Endothelial cell of umbilical vein (primary cell): Measurements from ENCODE around the gene C7orf33. TPM values are rescaled to one million over a fixed set of nuclear protein-coding genes. Genes with fewer than 3 reads are reported as not detected.

Experiments used
- BruUV-seq: library from RNA; stranded (reverse); fragments of 400-500 nt; replicated peaks from 2 replicates; lab custom pipeline; 2021; lab: Mats Ljungman, UMichigan
- CTCF ChIA-PET: fragments of 300-600, 350-600 bp; sonication (Branson Sonifier 250); formaldehyde crosslinking; loops from one replicate; lab custom pipeline; 2021; ENCODE audit warnings: antibody characterized with exemption, inconsistent platforms; lab: Charles Lee
- POLR2A ChIA-PET: fragments of 300-600, 350-600 bp; sonication (Branson Sonifier 250); formaldehyde crosslinking; loops from one replicate; lab custom pipeline; 2021; ENCODE audit warnings: antibody characterized with exemption, inconsistent platforms; lab: Charles Lee
- DNase-seq: peaks from one replicate; pipeline ENCODE4 v3.0.0-alpha.2; 2011; ENCODE audit warnings: low read depth, low spot score
- FAIRE-seq: peaks from 2 replicates; lab custom pipeline; 2011; peaks lifted over from hg19 to GRCh38; lab: Jason Lieb, UNC
- H2AFZ ChIP-seq: 2 replicates; pipeline ENCODE4 v1.6.0; 2012; ENCODE audit warnings: low read depth, low read length, control low read depth, inconsistent platforms
- H3K27ac ChIP-seq: 2 replicates; pipeline ENCODE4 v1.5.1; 2011; ENCODE audit warnings: low read depth, mild to moderate bottlenecking, control low read depth, low read length, moderate library complexity; ENCODE audit not compliant: insufficient read depth
- H3K27me3 ChIP-seq, 2 experiments: 2 replicates each; pipeline versions ENCODE4 v1.6.0 to v1.6.1; 2011; ENCODE audit warnings: low read length in 2 of 2, mixed read lengths in 1 of 2; ENCODE audit not compliant: control insufficient read depth in 2 of 2, insufficient read depth in 2 of 2
- H3K36me3 ChIP-seq, 2 experiments: 2 replicates in 1 of 2; 3 replicates in 1 of 2; pipeline ENCODE4 v1.5.1; 2011; ENCODE audit warnings: low read length in 2 of 2, mild to moderate bottlenecking in 1 of 2, moderate library complexity in 1 of 2; ENCODE audit not compliant: control insufficient read depth in 2 of 2, insufficient read depth in 2 of 2; ENCODE audit errors: extremely low read depth in 1 of 2
- H3K4me1 ChIP-seq: 3 replicates; pipeline ENCODE4 v1.5.1; 2011; ENCODE audit warnings: mild to moderate bottlenecking, low read length; ENCODE audit not compliant: control insufficient read depth, insufficient read depth; ENCODE audit errors: extremely low read depth
- H3K4me2 ChIP-seq: 2 replicates; pipeline ENCODE4 v1.6.1; 2011; ENCODE audit warnings: low read length, control low read depth, mixed read lengths; ENCODE audit not compliant: insufficient read depth
- H3K4me3 ChIP-seq, 3 experiments: fragments of 200-600 bp in 1 of 3; sonication (generic), shearing (Covaris generic) in 1 of 3; replicated peaks in 1 of 3; 2 replicates each; pipeline ENCODE4 v1.5.1; 2011 to 2016; ENCODE audit warnings: control low read depth in 3 of 3, low read length in 3 of 3, mild to moderate bottlenecking in 2 of 3, inconsistent platforms in 1 of 3, low read depth in 1 of 3, moderate library complexity in 1 of 3; ENCODE audit not compliant: insufficient read depth in 1 of 3
- H3K79me2 ChIP-seq: 2 replicates; pipeline ENCODE4 v1.6.0; 2012; ENCODE audit warnings: low read length, inconsistent platforms; ENCODE audit not compliant: control insufficient read depth, insufficient read depth
- H3K9ac ChIP-seq: replicated peaks from 2 replicates; pipeline ENCODE3; 2011; ENCODE audit warnings: low read length, control low read depth; ENCODE audit not compliant: insufficient read depth; ENCODE audit errors: extremely low read depth
- H3K9me1 ChIP-seq: replicated peaks from 3 replicates; pipeline ENCODE4 v1.6.0; 2011; ENCODE audit warnings: mild to moderate bottlenecking, low read length; ENCODE audit not compliant: control insufficient read depth, insufficient read depth; ENCODE audit errors: extremely low read depth
- H3K9me3 ChIP-seq: replicated peaks from 2 replicates; pipeline ENCODE4 v1.5.1; 2012; ENCODE audit warnings: low read length, inconsistent platforms; ENCODE audit not compliant: control insufficient read depth, insufficient read depth
- H4K20me1 ChIP-seq: replicated peaks from 2 replicates; pipeline ENCODE3; 2011; ENCODE audit warnings: mild to moderate bottlenecking, low read length; ENCODE audit not compliant: control insufficient read depth, insufficient read depth; ENCODE audit errors: extremely low read depth
- CTCF ChIP-seq, 2 donors: IDR thresholded peaks; 1 replicate in 1 of 2; 2 replicates in 1 of 2; pipeline ENCODE4 v1.5.1; 2011; ENCODE audit warnings: low read length in 2 of 2, mild to moderate bottlenecking in 2 of 2, moderate library complexity in 2 of 2, control low read depth in 1 of 2, inconsistent platforms in 1 of 2, low read depth in 1 of 2; ENCODE audit not compliant: insufficient read depth in 1 of 2; ENCODE audit errors: extremely low read depth in 1 of 2
- EZH2 ChIP-seq: IDR thresholded peaks from 2 replicates; pipeline ENCODE4 v1.6.1; 2012; ENCODE audit warnings: borderline replicate concordance, low read depth, mild to moderate bottlenecking, moderate library complexity, low read length, inconsistent platforms; ENCODE audit not compliant: severe bottlenecking
- FOS ChIP-seq: IDR thresholded peaks from 2 replicates; pipeline ENCODE4 v1.6.1; 2011; ENCODE audit warnings: mild to moderate bottlenecking, low read length, moderate library complexity, borderline replicate concordance; ENCODE audit not compliant: insufficient read depth
- GATA2 ChIP-seq: IDR thresholded peaks from 2 replicates; pipeline ENCODE4 v1.7.0; 2011; ENCODE audit warnings: low read depth, mild to moderate bottlenecking, moderate library complexity, mixed read lengths, low read length; ENCODE audit not compliant: insufficient read length, insufficient read depth
- JUN ChIP-seq: IDR thresholded peaks from 2 replicates; pipeline ENCODE4 v1.6.1; 2011; ENCODE audit warnings: borderline replicate concordance, low read depth; ENCODE audit not compliant: insufficient read length, insufficient read depth
- MAX ChIP-seq: IDR thresholded peaks from 2 replicates; pipeline ENCODE4 v1.6.1; 2011; ENCODE audit not compliant: insufficient read depth, insufficient read length
- MYC ChIP-seq: IDR thresholded peaks from one replicate; pipeline ENCODE4 v1.6.1; 2011; ENCODE audit warnings: mild to moderate bottlenecking, low read depth, low read length
- POLR2A ChIP-seq: IDR thresholded peaks from 2 replicates; pipeline ENCODE4 v1.6.1; 2012; ENCODE audit warnings: low read depth, mild to moderate bottlenecking, control low read depth, low read length
- POLR2AphosphoS5 ChIP-seq: IDR thresholded peaks from 2 replicates; pipeline ENCODE4 v1.6.1; 2012; ENCODE audit warnings: low read depth, mild to moderate bottlenecking, control low read depth, low read length, moderate library complexity; ENCODE audit not compliant: insufficient read depth
- dilution Hi-C: fragments of 300-500 bp; cut with MboI; formaldehyde crosslinking; loops from one replicate; pipeline ENCODE4 v1.15.0; 2019; ENCODE audit warnings: low sequenced_read_pairs; ENCODE audit not compliant: extremely low pct_ligation_motif_present
- intact Hi-C: fragments of 100-400 bp; cut with micrococcal nuclease; formaldehyde crosslinking; loops from one replicate; pipeline ENCODE4 v1.10.0; 2022
- polyA plus RNA-seq, 4 experiments: library from polyadenylated mRNA; depleted of rRNA in 3 of 4; stranded (reverse) in 3 of 4; unstranded in 1 of 4; fragments of >200 nt; gene quantifications; 2 replicates each; pipeline versions ENCODE4 v1.2.1 to v1.2.3, GENCODE V29; 2011 to 2012; ENCODE audit warnings: missing spikeins in 1 of 4
- total RNA-seq: library from RNA; stranded (reverse); gene quantifications from 2 replicates; pipeline ENCODE4 v1.2.3, GENCODE V29; 2021

Gene C7orf33
- total and polyA plus RNA-seq, 2 donors (not counting 3 experiments of a cell fraction or from before 2014, with no cell fraction given) = not detected

- DNase-seq (no peak), FAIRE-seq (no peak)
- no peak for TF ChIP-seq FOS
- no peak for TF ChIP-seq POLR2A
- TF ChIP-seq MYC = no peak
- no peak for TF ChIP-seq POLR2AphosphoS5
- TF ChIP-seq CTCF (IDR thresholded peaks at IDR 0.05; ENCODE audit: extremely low read depth in 1 of 2, insufficient read depth in 1 of 2, low read depth in 1 of 2, low read length in 2 of 2) = no peak
- no peak for TF ChIP-seq GATA2
- TF ChIP-seq MAX = no peak
- TF ChIP-seq EZH2 = no peak
- no peak for TF ChIP-seq JUN
- H3K79me2 ChIP-seq = no peaks in the 10 kb centered on the region
- H3K4me1 ChIP-seq = no peaks in the 10 kb centered on the region
- intact Hi-C loops (no loop called here), dilution Hi-C loops (no loop called here)
- no peaks in the 10 kb centered on the region for H3K36me3 ChIP-seq
- H2AFZ ChIP-seq = no peak overlapping the region
- POLR2A ChIA-PET = no interaction called here
- no peaks in the 10 kb centered on the region for H3K27me3 ChIP-seq
- no peak overlapping the region for H3K9ac ChIP-seq
- H4K20me1 ChIP-seq = no peaks in the 10 kb centered on the region
- H3K9me3 ChIP-seq = no peaks in the 10 kb centered on the region
- CTCF ChIA-PET = no interaction called here
- H3K9me1 ChIP-seq = no peaks in the 10 kb centered on the region
- H3K4me3 ChIP-seq = no peak overlapping the region
- H3K27ac ChIP-seq = no peak overlapping the region
- BruUV-seq = no TSS peak
- H3K4me2 ChIP-seq = no peak overlapping the region
These were observed 31.0 kb downstream of the C7orf33 start for GRCh38 chr7:148621563-148621962.
